ENCODE data around the gene IRF1. TPM values are rescaled to one million over a fixed set of nuclear protein-coding genes. Genes with fewer than 3 reads are reported as not detected.
"Not testable (repeated sequence)": the region's sequence is repeated elsewhere in the genome, so short reads cannot be mapped to it uniquely, and the experiment has no call there.

The IRF1 gene
- total and polyA plus RNA-seq, 2 of the 8 experiments (the other 6 are each of a cell fraction or from before 2014, with no cell fraction given) = 4.0 to 8.5 TPM

- H2BK15ac ChIP-seq (ENCODE audit: low read length); H3K23ac ChIP-seq (ENCODE audit: insufficient read length); H3K4me3 ChIP-seq (ENCODE audit: extremely low read depth in 1 of 4, insufficient read depth in 2 of 4, low read depth in 3 of 4, low read length in 4 of 4); H4K91ac ChIP-seq (replicated peaks; ENCODE audit: insufficient read length, low read length); H3K56ac ChIP-seq (replicated peaks; ENCODE audit: insufficient read length, low read depth, low read length); H2AK5ac ChIP-seq (ENCODE audit: low read depth, low read length); H3K79me2 ChIP-seq (ENCODE audit: control insufficient read depth in 1 of 2, insufficient read depth in 2 of 2, low read length in 2 of 2); H2BK5ac ChIP-seq (ENCODE audit: low read depth, low read length); H3K14ac ChIP-seq (ENCODE audit: insufficient read length); H3K4me1 ChIP-seq (replicated peaks in 1 of 4; ENCODE audit: control insufficient read depth in 3 of 4, insufficient read depth in 4 of 4, low read length in 3 of 4); H3K27ac ChIP-seq (ENCODE audit: low read depth, low read length); H2BK120ac ChIP-seq (replicated peaks; ENCODE audit: low read depth, low read length); FAIRE-seq; H3K9ac ChIP-seq (replicated peaks in 1 of 4; ENCODE audit: extremely low read depth in 1 of 4, low read depth in 3 of 4, low read length in 3 of 4); H2BK20ac ChIP-seq (ENCODE audit: low read length); H3K4ac ChIP-seq (replicated peaks; ENCODE audit: insufficient read length, low read depth, low read length); DNase-seq (ENCODE audit: low read depth in 1 of 2, low spot score in 2 of 2); H3K4me2 ChIP-seq (ENCODE audit: insufficient read depth in 1 of 2, low read depth in 2 of 2, low read length in 2 of 2); H4K8ac ChIP-seq (ENCODE audit: extremely low read depth, insufficient read depth, low read length); H3K9me3 ChIP-seq (ENCODE audit: insufficient read depth in 2 of 2, low read depth in 1 of 2, low read length in 1 of 2); H4K5ac ChIP-seq (ENCODE audit: insufficient read length, low read depth, low read length); H3K18ac ChIP-seq (ENCODE audit: extremely low read depth, low read length); H2AFZ ChIP-seq (ENCODE audit: low read length); H3K79me1 ChIP-seq (ENCODE audit: low read depth, low read length); H2BK12ac ChIP-seq (ENCODE audit: low read depth, low read length); H3K23me2 ChIP-seq (ENCODE audit: low read depth, low read length); H3K27me3 ChIP-seq (replicated peaks in 1 of 4; ENCODE audit: control insufficient read depth in 3 of 4, extremely low read depth in 1 of 4, insufficient read depth in 3 of 4, low read length in 3 of 4): not testable (repeated sequence)
- Histone ChIP-seq H4K20me1 (replicated peaks in 1 of 2; ENCODE audit: control insufficient read depth in 1 of 2, insufficient read depth in 2 of 2, low read length in 2 of 2) (peaks cover 0 to 13% of the 10 kb centered on the region in 2 experiments), H3K36me3 (ENCODE audit: control insufficient read depth in 2 of 4, insufficient read depth in 4 of 4, low read length in 3 of 4) (peaks cover 4 to 18% (median 13%) of the 10 kb centered on the region in 4 experiments; a peak in 6 of 8 replicates)
- WGBS, 2 experiments (ENCODE audit: extremely low coverage in 1 of 2, insufficient coverage in 1 of 2, insufficient read length in 1 of 2, insufficient replicate concordance in 2 of 2, low coverage in 1 of 2, low lambda C conversion rate in 2 of 2, missing lambda C conversion rate in 1 of 2) = 89% methylated on average over 12 of the region's 12 CpGs; no CpG with 5 or more reads in 1 of the 2 experiments
- ChIA-PET CTCF (ENCODE audit: partially characterized antibody) (interaction anchor here (0.9 to 1.9 kb wide), 9 partner anchors 11 to 73 kb away, joined by 3 to 7 read pairs (median 4); no protein-coding TSS in a partner anchor), POLR2A (ENCODE audit: partially characterized antibody) (interaction anchor here (0.7 to 2.0 kb wide), 2 partner anchors 11 to 36 kb away, joined by 3 to 11 read pairs; no protein-coding TSS in a partner anchor)
These were observed 5.5 kb downstream of the IRF1 start for GRCh38 chr5:132484876-132485640.

Data from H1 (cell line).